IPS DF 19.7 (cell line): ENCODE results near the gene ADARB1.

Experiments
- DNase-seq: peaks from one replicate; pipeline ENCODE4 v3.0.0-alpha.2; 2013; ENCODE audit warnings: low read depth, low spot score

Gene ADARB1

DNA sequence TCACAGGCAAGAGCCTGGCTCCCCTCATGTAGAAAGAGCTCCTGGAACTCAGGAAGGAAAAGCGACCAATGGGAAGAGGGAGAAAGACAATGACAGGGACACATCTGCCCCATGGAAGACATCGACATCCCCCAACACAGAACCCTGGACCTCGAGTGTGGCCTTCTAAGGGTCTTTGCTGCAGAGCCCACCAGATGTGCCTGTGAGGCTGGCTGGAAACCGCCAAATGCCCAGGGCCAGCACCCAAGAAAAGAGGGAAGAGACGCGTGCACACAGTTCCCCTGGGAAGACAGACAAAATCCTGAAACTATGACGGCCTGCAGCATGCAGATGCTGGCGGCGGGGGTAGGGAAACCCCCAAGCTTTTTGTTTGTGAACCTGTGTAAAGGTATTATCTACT, 36.4 kb upstream of the ADARB1 start:
- DNase-seq: no peak

DNA sequence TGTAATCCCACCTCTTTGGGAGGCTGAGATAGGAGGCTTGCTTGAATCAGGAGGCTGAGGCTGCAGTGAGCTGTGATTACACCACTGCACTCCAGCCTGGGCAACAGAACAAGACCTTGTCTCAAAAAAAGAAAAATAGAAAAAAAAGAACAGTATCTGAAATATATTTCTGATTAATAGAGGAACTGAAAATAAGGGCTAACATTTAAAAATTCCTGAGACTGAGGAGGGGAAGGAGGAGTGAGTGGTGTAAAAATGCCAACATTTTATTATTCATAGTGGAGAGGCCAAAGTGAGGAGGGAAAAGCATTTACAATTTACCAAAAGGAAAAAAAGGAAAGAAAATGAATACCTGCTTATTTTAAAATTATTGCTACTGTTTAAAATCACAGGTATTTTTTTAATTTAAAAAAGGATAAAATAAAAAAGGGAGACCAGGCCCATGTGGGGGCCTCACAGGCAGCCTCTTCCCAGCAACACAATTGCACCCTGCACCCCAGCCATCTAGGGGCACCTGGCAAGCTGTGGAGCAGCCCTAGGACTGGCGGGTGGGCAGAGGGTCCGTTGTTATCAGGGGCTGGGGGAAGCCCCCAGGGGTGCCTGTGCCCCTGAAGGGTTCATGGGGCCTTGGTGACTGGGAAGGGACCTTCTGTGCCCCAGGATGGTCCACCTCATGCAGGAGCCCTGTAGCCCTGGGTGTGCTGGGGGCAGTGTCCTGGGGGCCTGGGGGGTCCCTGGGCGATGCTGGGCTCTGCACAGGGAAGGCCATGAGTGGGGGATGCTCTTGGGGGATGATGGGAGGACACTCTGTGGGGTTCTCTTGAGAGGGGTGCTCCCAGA, 34.8 kb upstream of the ADARB1 start:
- no peak for DNase-seq

DNA sequence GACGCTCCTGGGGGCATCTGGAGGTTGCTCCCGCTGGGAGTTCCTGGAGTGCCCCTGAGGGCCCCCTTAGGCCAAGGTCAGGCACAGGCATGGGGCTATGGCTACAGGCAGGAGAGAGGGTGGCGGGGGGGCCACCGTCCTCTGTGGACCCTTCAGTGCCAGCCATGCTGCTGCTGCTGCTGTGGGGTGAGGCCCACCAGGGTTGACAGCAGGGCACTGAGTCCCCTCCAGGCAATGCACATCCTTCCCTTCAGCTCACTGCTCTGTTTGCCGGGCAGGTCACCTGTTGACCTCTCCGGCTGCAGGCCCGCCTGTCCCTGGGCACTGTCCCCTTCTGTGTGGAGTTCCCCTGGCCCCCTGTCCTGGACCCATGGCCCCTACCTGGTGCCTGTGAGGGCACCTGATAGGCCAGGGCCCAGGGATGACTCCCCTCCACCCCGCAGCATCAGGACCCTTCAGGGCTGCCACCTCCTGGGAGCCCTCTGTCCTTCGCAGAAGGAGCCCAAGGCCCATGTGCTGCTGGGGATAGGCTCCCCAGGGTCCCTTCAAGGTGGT, 34.1 kb upstream of the ADARB1 start:
- DNase-seq: no peak

- no peak for DNase-seq
Measured at GRCh38 chr21:45040739-45041138, 33.6 kb upstream of the ADARB1 start.

- DNase-seq: no peak
Measured at GRCh38 chr21:45041351-45041805, 33.0 kb upstream of the ADARB1 start.

- DNase-seq: no peak
Measured at GRCh38 chr21:45041984-45042663, 32.3 kb upstream of the ADARB1 start.

DNA sequence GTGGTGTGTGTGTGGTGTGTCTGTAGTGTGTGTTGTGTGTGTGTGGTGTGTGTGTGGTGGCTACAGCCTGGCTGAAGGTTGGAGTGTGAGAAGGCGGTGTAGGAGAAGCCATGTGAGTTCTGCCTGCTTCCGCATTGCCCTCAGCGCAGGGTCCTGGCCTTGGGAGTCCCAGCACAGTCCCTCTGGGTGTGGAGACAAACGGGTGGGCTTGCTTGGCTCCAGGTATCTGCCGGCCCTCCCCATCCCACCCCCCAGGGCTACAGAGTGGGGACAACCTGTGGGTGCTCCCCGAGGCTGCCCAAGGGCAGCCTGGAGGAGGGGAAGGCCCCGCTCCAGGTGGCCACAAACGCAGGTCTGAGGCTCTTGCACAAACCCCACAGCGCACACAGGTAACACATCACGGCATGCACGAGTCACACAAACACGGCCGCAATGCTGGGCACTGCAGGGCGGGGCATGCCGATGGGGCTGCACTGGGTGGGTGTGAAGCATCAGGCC, 31.7 kb upstream of the ADARB1 start:
- no peak for DNase-seq

GRCh38 chr21:45043541-45044020, 30.8 kb upstream of the ADARB1 start:
- DNase-seq: no peak

- DNase-seq: no peak
Measured at GRCh38 chr21:45045481-45045880, 28.9 kb upstream of the ADARB1 start.

GRCh38 chr21:45047257-45047656, 27.1 kb upstream of the ADARB1 start:
- DNase-seq: no peak

DNA sequence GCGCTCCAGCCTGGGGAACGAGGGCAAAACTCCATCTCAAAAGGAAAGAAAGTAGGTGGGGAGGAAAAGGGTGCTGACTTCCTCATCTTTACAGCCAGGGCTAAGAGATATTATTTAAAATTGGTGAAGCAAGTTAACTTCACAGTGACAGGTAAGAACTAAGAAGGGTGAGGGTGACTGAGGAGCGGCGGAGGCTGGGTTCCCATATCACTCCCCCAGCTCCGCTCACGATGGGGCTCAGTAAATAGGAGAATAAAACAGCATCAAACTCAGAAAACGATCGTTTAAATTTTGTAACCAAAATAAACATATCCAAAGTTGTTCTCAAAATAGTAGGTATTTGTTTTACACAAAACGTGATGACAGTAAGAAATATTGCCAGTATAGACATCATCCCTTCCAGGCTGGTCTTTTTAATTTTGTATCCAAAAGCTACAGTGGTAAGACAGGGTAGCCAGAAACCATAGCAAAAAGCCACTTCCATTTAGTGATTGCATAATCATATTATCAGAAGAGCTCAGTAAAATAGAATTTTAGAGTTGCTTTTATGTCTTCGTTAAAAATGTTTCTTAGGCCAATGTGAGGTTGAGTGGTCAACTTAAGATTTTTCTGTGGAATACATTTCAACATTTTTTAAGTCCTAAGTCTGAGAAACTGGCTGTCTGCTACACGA, 26.2 kb upstream of the ADARB1 start:
- DNase-seq: no peak

- no peak for DNase-seq
Measured at GRCh38 chr21:45048968-45049367, 25.4 kb upstream of the ADARB1 start.

DNA sequence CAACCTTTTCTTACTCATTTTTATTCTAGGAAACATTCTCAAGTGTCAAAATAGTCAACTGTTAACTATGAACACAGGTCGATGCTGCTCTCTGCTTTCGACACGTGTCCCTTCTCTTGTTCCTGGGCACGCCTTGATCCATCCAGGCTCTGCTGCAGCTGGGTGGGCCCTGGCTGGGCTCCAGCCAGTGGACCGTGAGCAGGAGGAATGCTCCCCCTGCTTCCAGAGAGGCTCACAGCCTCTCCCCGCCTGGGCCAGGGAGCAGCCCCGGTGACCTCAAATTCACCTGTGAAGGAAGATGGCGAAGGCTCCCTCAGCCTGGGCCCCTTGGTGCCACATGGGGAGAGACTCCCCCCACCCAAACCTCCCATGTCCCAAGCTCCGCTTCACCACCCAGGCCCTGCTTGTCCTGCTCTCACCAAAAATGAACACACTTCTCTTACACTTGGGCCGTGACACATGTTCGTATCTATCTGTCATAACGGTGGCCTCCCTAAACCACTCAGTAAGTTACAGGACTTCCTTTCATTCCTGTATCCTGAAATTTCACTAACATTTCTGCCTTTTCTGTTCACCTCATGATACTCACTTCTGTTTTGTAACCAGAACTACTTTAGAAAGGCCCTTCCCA, 24.6 kb upstream of the ADARB1 start:
- no peak for DNase-seq

DNA sequence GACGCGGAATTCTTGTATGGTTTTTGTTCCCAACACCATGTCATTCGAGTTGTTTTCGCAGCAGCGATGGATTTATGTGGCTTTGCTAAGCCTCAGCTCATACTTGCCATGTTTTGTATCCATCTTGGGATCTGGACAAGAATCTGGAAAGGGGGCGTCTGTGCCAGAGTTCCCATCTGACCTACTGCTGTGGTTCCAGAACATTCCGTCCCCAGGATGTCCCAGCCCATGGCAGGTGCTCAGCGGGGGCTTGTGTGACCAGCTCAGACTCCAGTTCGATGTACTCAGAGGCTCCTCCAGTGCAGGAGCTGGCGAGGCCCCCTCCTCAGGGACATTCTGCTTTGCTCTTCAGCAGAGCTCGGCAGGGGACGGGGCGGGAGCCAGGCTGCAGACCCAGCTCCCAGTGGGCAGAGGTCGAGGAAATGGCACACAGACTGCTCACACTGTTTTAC, 24.0 kb upstream of the ADARB1 start:
- no peak for DNase-seq

DNA sequence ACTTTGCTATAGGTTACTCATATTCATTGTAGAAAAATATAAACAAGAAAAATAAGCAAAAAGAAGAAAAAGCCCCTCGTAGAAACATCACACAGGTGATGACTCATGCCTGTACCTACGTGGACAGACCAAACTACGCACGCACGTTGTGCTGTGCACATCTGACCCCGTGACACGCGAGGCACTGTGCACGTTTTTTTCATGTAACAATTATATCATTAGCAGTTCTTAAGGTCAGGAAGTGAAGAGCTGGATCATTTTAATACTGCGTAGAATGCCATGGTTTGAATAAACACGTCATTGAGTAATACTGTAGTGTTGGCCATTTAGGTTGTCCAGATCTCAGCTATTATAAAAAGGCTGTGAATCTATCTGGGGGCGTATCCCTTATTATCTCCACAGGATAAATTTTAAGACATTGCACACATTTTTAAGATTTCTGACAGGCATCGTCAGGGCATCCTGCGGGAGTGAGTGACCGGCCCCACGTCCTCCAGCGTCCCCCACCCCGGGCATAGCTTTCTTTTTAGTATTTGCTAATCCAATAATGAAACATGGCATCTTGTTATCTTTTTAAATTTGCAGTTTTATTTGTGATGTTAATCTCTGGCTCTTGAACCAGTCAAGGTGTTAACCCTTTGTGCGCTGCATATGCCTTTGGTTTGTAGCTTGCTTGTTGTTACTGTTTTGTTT, 23.4 kb upstream of the ADARB1 start:
- no peak for DNase-seq

GRCh38 chr21:45051580-45052434, 22.6 kb upstream of the ADARB1 start:
- DNase-seq: no peak

DNA sequence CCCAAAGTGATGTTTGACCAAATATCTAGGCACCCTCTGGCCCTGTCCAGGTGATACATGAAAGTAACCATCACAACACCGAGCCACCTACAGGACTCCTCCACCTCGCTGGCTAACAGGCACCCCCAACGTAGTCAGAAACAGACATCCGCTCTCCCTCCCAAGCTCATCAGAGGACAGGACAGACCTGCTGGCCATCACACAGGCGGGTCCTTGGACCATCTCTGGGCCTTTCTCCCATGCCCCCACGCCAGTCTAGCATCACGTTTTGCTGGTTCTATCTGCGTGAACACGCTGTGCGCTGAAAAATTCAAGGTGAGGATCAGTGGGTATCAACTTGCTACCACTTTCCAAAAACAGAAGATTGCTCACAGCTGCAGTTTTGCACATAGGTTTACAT, 21.4 kb upstream of the ADARB1 start:
- no peak for DNase-seq

- DNase-seq: no peak
Measured at GRCh38 chr21:45053561-45054226, 20.7 kb upstream of the ADARB1 start.

- DNase-seq: no peak
Measured at GRCh38 chr21:45054227-45054926, 20.0 kb upstream of the ADARB1 start.
